Fibroblast of skin of left biceps (primary cell): ENCODE data around the gene C22orf39.
"Not testable (repeated sequence)": the region's sequence is repeated elsewhere in the genome, so short reads cannot be mapped to it uniquely, and the experiment has no call there.

ENCODE experiments used
- DNase-seq, 2 experiments: peaks; one replicate each; pipeline ENCODE4 v3.0.0-alpha.2; 2013; ENCODE audit warnings: low read depth in 2 of 2

C22orf39 gene

GRCh38 chr22:19454156-19454555 lies 6.6 kb upstream of the C22orf39 start:
- no peak for DNase-seq

GRCh38 chr22:19453718-19454117 lies 6.2 kb upstream of the C22orf39 start:
- DNase-seq: no peak

GRCh38 chr22:19451570-19451969 lies 4.1 kb upstream of the C22orf39 start:
- DNase-seq: no peak

- no peak for DNase-seq
Observed at GRCh38 chr22:19450363-19451175, 3.1 kb upstream of the C22orf39 start.

- DNase-seq: no peak
Observed at GRCh38 chr22:19449422-19449767, 1.9 kb upstream of the C22orf39 start.

GRCh38 chr22:19448739-19449421 lies 1.4 kb upstream of the C22orf39 start:
- no peak for DNase-seq

- DNase-seq: peak in 1 of 2 experiments; percentile 15
Observed at GRCh38 chr22:19448076-19448607, 631 bp upstream of the C22orf39 start.

- DNase-seq: no peak
Observed at GRCh38 chr22:19446603-19447329, 745 bp downstream of the C22orf39 start.

- not testable (repeated sequence) for DNase-seq
Observed at GRCh38 chr22:19445279-19445982, 2.1 kb downstream of the C22orf39 start.

GRCh38 chr22:19443544-19444211 lies 3.8 kb downstream of the C22orf39 start:
- no peak for DNase-seq

- DNase-seq: no peak
Observed at GRCh38 chr22:19442166-19442565, 5.3 kb downstream of the C22orf39 start.

- DNase-seq: no peak
Observed at GRCh38 chr22:19440411-19441195, 6.9 kb downstream of the C22orf39 start.

- no peak for DNase-seq
Observed at GRCh38 chr22:19438298-19438697, 9.2 kb downstream of the C22orf39 start.

- not testable (repeated sequence) for DNase-seq
Observed at GRCh38 chr22:19436444-19437161, 10.9 kb downstream of the C22orf39 start.

GRCh38 chr22:19434829-19435580 lies 12.5 kb downstream of the C22orf39 start:
- no peak for DNase-seq

GRCh38 chr22:19434401-19434800 lies 13.1 kb downstream of the C22orf39 start:
- no peak for DNase-seq

GRCh38 chr22:19432133-19432851 lies 15.2 kb downstream of the C22orf39 start, which contains the start of gene MRPL40:
MRPL40 (plus strand) TSS chr22:19432545; CDS start chr22:19432555, 10 bp downstream.
- DNase-seq: peak; percentile 79

- DNase-seq: peak; percentile 37 to 40
Observed at GRCh38 chr22:19431649-19432132, 15.8 kb downstream of the C22orf39 start, which contains the start of gene HIRA. HIRA (minus strand) TSS chr22:19431733; CDS start chr22:19431476, 257 bp downstream.
